GM18870 (cell line): Measurements from ENCODE around the gene COL6A1.

Experiments used
- ATAC-seq: cut with Tn5 transposase; IDR thresholded peaks from one replicate; pipeline ENCODE4 v1.9.1; 2021; ENCODE audit warnings: moderate library complexity; ENCODE audit not compliant: unreplicated experiment

The COL6A1 gene, protein sequence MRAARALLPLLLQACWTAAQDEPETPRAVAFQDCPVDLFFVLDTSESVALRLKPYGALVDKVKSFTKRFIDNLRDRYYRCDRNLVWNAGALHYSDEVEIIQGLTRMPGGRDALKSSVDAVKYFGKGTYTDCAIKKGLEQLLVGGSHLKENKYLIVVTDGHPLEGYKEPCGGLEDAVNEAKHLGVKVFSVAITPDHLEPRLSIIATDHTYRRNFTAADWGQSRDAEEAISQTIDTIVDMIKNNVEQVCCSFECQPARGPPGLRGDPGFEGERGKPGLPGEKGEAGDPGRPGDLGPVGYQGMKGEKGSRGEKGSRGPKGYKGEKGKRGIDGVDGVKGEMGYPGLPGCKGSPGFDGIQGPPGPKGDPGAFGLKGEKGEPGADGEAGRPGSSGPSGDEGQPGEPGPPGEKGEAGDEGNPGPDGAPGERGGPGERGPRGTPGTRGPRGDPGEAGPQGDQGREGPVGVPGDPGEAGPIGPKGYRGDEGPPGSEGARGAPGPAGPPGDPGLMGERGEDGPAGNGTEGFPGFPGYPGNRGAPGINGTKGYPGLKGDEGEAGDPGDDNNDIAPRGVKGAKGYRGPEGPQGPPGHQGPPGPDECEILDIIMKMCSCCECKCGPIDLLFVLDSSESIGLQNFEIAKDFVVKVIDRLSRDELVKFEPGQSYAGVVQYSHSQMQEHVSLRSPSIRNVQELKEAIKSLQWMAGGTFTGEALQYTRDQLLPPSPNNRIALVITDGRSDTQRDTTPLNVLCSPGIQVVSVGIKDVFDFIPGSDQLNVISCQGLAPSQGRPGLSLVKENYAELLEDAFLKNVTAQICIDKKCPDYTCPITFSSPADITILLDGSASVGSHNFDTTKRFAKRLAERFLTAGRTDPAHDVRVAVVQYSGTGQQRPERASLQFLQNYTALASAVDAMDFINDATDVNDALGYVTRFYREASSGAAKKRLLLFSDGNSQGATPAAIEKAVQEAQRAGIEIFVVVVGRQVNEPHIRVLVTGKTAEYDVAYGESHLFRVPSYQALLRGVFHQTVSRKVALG

DNA sequence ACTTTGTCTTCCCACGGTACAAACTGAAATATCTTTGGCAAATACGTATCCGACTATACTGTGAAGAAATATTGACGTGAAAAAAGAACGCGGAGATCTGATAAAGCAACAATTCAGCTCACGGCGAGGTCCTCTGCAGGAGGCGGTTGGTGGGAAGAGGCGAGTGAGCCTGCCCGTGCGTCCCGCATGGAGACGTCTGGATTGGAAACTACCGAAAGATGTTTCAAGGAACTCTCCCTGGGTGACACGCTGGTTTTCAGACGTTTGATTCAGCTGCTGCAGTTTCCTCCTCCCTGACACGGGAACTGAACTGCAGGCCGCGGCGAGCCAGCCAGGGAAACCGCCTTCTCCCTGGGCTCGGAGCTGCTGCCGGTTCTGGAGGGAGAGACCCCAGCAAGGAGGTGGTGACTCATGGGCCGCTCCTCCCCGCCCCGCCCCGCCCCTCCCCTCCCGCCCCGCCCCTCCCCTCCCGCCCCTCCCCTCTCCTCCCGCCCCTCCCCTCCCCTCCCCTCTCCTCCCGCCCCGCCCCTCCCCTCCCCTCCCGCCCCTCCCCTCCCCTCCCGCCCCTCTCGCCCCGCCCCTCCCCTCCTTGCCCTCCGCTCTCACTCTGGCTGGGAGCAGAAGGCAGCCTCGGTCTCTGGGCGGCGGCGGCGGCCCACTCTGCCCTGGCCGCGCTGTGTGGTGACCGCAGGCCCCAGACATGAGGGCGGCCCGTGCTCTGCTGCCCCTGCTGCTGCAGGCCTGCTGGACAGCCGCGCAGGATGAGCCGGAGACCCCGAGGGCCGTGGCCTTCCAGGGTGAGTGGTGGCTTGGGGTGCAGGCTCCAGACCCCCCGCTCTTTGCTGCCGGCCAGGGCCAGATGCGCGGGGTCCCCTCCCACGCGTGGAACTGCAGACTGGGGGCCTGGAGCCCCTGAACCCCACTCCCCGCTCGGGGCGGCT is at the start of gene COL6A1:
COL6A1 (plus strand) TSS at position 620 of the 941 bp plus-strand sequence; CDS start at position 701, 81 bp downstream.
- no peak for ATAC-seq

DNA sequence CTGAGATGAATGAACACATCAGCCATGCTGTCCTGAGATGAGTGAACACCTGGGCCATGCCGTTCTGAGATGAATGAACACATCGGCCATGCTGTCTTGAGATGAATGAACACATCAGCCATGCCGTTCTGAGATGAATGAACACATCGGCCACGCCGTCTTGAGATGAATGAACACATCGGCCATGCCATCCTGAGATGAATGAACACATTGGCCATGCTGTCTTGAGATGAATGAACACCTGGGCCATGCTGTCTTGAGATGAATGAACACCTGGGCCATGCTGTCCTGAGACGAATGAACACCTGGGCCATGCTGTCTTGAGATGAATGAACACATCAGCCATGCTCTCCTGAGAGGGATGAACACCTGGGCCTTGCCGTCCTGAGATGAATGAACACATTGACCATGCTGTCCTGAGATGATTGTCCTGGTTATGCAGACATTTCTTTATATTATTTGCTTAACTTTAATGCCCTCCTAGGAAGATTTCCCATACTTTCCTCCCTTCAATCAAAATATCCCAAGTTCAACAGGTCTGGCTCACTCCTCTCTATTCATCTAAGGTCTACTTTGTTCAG is 48.6 kb upstream of the COL6A1 start:
- no peak for ATAC-seq

DNA sequence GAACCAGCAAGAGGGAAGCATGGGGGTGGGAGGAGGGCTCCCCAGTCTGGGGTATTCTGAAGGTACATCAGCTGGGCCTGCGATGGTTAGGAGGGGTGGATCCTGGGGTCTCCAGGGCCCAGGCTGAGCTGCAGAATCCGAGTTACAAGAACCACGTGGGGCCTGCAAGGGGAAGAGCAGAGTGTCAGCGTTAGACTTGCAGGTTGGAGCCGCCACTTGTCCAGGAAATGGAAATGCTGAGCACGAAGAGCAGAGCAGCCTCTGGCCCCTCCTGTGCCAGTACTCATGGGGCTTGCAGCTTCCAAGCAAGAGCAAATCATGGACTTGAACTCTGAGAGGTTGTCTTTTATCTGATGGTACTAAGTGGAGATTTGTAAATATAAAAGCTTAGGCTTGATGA is 47.5 kb upstream of the COL6A1 start:
- no peak for ATAC-seq

DNA sequence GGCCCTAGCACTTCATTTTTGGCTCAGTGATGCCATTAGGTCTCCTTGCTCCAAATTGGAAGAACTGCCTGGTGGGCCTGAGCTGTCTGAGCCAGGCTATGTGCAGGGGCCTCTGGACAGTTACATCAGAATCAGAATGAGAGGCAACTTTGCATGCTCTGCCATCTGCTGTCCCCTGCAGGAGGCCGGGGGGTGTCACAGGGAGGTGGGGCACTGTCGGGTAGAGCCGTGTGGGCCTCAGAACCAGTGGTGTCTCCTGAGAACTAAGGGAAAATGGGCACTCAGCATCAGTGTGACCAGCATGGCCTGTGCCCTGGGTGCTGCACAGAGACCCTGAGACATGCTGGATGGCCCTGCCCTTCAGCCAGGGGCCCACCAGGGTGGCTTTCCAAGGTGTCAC is 47.0 kb upstream of the COL6A1 start:
- ATAC-seq = no peak

DNA sequence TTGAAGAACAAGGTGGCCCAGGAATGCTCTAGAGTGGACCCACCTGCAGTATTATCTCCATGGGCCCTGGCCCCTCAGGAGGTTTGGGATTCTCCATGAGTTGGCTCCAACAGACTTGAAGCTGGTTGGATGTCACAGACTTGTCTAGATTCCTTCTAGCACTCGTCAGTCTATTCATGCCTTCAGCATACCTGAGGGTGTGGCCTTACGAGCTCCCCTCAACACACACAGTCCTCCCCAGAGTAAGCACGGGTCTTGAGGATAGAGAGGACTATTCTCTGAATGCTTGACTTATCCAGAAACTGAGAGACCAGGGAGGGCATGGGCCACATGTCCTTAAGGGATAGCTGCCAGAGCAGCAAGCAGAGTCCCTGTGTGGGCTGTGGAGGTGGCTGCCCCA is 45.9 kb upstream of the COL6A1 start:
- ATAC-seq = no peak

DNA sequence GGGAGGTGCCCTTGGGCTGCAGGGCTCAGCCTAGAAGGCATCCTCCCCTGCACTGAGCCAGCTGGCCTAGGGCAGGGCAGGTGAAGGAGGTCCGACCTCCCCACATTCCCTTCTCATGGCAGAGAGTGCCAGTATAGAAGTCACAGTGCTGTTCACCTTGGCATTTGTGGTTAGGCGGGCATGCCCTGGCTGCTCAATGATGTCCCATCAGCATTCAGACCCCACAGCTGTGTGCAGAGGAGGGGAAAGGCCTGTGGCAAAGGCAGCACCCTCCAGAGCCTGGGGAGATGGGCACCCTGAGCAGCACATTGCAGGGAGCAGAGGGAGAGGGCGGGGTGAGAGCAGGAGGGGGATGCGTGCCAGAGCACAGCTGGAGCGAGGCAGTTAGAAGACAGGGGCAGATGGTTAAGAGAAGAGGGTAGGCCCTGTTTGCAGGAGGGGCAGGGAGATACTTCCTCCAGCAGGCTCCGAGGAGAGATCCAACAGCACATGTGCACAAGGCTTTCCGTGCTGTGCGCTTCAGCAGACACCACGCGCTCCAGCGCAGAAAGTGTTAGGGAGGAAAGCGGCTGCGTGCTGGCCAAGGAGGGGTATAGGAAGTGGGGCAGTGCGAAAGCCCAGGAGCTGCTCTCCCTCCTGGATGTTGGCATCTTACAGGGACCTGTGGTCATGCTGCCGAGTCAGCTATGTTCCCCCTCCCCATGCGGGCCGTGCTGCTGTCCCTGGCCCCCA is 43.7 kb upstream of the COL6A1 start:
- no peak for ATAC-seq

DNA sequence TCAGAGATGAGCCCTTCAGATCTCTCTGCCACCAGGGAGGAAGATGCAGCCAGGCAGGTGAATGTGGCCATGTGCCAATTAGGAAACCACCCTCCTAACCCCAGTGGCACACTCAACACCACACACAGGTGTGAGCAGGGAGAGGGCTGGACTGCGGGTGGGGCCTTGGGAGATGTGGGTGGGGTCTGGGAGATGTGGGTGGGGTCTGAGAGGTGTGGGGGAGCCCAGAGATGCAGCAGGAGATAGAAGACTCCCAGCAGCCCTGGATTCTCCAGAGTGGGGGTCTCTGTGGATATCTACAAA is 43.2 kb upstream of the COL6A1 start:
- no peak for ATAC-seq

DNA sequence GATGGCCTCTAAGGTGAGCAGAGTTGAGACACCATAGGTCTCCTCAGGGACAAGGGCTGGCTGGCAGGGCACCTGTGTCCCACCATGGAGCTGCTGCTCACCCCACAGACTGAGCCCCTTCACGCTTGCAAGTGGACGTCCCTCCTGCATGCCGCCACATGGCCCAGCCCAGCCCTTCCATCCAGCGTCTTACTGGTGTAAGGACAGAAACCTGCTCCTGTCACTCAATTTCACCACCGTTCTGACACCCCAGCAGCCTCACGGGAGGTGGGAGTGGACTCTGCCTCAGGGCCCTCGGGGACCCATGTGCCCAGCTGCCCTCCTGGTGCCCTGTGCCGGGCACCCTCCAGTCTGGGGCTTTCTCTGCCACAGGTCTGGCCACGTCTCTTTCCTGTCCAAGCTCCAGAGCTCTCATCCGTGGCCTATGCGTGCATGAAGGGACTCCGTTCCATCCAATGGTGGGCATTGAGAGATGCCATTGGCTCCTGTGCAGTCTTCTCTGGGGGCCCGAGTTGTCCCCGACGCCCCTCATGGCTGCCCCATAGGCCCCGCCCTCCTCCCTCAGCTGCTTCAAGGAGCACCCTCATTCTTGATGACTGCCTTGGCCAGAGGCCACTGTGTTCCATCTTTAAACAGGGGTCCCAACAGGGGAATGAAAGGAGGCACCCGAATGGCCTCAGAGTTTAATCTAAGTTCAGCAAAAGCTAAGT is 42.6 kb upstream of the COL6A1 start:
- no peak for ATAC-seq

DNA sequence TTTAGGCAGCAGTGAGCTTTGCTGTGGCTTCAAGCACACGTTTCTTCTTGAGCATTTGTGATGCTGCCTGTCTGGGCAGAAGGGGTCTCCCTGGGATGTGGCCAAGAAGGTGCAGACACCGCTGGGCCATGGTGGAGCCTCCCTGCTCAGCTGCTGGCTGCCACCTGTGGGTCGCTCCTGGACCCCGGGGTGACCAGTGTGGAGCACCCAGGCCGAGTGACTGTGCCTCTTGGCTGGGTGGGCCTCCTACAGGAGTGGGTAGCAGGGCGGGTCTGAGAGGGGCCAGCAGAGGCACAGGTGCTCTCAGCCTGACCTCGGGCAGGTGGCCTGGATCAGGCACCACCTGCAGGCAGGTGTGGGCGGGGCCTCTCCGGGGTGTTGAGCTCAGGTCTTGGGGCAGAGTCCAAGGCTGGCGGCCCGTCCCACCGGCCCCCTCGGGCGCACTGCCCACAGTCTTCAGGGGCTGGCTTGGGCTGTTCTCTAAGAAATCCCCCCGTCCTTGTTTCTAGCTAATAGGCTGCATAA is 42.0 kb upstream of the COL6A1 start:
- ATAC-seq = no peak

DNA sequence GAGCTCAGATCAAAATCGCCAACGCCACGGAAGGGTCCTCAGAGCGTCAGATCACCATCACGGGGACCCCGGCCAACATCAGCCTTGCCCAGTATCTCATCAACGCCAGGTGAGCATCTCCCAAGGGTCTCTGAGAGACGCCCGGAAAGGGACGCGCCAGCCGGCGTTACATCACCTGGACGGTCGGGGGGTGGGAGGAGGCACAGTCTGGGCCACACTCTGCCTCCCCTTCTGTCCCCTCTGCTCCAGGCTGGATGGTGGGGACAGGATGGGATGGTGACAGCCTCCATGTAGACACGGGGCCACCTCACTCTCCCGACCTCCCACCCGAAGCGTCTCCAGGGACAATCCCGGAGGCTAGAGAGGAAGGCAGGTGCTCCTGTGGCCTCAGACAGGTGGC is 41.5 kb upstream of the COL6A1 start:
- ATAC-seq = no peak

DNA sequence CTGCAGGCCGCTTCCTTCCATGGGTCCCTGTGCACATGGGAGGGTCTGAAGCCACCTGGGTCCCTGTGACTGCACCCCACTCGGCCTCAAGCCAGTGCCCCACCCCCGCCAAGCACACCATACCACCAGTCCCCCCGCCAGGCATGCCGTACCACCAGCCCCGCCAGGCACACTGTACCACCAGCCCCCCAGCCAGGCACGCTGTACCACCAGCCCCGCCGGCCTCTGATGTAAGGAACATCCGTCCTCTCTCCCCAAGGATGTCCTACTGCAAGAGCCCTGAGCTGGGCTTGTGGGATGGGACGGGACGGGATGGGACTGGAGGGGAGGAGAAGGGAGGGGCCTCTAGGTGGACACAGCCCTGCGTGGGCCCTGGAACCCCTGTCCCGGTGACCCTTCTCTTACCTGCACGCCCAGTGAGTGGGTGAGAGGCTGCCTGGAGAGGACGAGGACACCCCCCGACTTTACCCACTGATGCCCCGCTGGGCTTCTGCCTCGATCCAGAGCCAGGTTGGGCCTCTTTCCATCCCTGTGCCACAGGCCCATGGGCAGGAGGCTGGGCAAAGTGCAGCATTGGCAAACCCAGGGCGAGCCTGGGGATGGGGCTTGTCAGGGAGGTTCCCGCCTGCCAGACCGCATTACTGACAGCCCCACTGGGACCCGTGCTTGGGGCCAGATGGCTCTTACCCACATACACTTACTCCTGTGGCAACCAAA is 40.8 kb upstream of the COL6A1 start:
- no peak for ATAC-seq

DNA sequence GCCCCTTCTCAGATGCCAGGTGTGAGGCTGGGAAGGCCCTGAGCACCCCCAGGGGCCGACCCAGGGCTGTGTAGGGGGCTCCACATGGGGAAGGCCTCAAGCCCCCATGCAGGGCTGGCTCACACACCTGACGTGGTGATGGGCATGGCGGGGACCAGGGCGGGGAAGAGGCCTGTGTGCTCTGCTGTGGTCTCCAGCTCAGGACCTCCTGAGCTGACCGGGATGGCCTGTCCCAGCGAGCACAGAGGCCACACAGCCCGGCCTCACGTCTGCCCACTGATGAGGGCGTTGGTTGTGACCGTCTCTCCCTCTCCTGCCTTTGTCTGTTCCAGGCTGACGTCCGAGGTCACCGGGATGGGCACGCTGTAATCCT is 40.2 kb upstream of the COL6A1 start:
- ATAC-seq = no peak

DNA sequence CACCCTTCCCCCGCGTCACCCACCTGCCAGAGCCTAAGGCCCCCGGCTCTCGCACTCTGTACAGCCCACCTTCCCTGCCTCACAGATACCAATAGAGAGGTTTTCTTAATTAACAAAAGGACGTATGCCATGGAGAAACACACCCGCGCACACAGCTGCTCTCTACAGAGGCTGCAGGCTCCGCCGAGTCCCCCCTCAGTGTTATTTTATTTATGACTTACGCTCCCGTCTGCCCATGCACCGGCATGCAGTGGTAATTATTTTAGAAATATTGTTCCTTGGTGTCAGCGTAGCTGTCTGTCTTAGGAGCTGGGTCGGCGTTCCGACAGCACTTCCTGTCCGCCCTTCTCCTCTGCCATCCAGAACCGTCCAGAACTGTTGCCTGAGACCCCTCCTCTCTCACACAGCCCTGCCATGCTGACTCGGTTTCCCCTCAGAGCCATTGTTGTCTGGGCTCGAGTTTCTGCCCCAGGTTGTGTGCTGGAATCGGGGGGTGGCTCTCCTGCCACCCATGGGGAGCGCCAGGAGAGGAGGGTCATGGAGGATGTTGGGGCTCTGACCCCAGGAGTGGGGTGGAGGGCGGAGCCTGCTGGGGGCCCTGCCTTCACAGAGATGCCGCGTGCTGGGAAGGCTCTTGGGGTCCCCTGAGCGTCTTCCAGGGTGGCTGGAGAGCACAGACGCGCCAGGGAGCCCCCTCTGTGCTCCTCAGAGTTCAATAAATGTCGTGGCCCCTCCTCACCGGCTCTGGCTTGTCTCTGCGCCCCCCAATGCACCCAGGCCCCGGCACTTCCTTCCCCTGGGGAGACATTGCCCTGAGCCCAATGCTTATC is 39.6 kb upstream of the COL6A1 start:
- ATAC-seq = no peak

DNA sequence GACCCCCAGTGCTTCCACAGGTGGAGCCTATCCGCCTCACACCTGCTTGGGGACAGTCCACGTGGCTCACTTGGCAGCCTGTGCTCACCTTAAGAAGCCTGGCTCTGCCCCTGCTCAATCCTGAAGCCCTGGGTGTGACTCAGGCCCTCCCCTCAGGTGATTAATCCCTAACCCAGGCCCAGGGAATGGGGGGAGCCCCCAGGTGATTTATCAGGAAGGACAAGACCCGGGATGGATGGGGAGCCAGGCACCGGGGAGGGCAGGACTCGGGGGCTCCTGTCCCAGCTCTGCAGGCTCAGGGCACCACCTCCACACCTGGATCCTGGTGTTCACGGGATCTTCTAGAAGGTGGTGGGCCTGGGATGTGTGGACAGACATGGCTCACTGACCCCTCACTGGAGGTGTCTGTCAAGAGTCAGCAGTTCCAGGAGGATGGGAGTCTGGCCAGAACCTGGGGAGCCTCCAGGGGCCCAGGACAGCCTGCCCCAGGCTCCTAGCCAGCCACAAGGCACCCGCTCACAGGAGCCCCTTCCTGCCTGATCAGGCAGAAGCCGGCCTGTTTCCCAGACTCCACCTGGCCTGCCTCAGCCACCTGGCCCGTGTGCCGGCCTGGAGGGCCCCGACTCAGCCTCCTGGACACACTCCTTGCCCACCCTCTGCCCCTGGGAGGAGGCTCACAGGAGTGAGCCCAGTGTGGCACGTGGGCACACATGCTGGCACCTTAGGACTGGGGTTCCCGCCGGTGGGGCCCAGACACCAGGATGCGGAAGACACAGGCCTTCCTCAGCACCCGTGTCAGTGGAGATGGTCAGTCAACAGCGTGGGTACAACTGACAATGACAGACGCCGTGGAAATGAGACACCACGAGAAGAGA is 38.6 kb upstream of the COL6A1 start:
- no peak for ATAC-seq

DNA sequence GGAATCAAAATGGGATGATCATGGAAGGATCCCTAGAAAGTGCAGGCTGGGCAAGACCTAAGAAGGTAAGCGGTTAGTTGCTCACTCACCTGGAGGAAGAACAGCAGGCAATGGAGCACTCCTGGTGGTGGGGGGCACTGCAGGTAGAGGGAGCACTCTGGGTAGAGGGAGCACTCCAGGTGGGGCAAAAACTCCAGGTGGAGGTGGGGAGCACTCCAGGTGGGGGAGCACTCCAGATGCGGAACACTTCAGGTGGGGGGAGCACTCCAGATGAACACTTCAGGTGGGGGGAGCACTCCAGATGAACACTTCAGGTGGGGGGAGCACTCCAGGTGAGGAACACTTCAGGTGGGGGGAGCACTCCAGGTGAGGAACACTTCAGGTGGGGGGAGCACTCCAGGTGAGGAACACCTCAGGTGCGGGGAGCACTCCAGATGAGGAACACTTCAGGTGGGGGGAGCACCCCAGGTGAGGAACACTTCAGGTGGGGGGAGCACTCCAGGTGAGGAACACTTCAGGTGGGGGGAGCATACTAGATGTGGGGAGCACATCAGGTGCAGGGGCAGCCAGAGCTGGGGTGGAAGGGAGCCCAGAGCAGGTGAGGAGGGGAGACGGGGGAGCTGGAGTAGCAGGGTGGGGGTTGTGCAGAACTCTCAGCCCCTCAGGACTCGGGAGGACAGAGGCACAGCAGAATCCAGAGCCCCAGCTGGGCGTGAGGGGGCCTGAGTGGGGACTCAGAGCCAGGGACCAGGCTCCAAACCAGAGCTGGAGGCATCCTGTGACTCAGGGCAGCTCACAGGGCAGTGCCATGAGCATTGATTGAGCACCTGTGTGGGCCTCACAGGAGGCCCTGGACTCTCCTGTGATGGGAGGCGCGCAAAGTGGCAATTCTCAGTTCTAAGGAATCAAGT is 37.7 kb upstream of the COL6A1 start:
- ATAC-seq = no peak

DNA sequence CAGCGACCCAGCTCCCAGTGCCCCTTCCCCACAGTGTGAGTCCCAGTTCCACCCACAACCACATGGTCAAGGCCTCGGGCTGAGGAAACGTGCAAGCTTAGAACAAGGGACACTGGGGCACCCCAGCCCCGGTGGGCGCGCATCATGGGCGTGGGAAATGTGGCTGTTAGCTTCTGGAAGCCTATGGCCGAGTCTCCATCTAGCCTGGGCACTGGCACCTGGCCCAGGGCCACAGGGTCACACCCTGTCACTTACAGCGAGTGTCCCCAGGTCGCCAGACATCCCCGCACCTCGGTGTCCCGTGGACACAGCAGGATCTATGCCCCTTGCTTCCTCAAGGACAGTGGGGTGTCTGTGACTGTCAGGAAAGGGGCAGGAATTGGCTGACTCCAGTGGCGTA is 37.0 kb upstream of the COL6A1 start:
- no peak for ATAC-seq
